ENCODE measurements around the gene EDEM2.

GRCh38 chr20:35111141-35111888 is 35.8 kb downstream of the EDEM2 start:
- TF ChIP-seq CTCF (IDR thresholded peaks at IDR 0.05) (no peak), POLR2A (IDR thresholded peaks at IDR 0.05) (no peak)

All from heart left ventricle (tissue), 13 donors.